CD4-positive, alpha-beta T cell treated with Interleukin-17A for 1 hour (primary cell): ENCODE data around the gene RPN1.
"Not testable (repeated sequence)": the region's sequence is repeated elsewhere in the genome, so short reads cannot be mapped to it uniquely, and the experiment has no call there.

ENCODE experiments used
- DNase-seq: peaks from one replicate; pipeline ENCODE4 v3.0.0-alpha.2; 2020

Gene RPN1

DNA sequence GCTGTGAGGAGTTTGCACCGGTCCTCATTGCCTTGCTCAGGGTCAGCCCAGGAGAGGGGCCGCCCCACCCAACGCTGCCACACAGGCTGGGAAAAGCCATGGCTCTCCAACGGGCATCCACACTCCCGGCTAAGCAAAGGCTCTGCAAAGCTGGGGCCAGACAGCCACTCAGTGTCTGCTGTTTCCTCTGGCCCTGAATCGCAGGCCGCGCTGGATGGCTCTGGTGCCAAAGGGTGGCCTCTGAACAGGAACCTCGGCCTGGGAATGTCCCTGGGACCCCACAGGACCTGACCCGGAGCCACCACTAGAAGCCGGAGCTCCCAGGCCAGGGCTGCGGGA, 42.9 kb downstream of the RPN1 start:
- no peak for DNase-seq

DNA sequence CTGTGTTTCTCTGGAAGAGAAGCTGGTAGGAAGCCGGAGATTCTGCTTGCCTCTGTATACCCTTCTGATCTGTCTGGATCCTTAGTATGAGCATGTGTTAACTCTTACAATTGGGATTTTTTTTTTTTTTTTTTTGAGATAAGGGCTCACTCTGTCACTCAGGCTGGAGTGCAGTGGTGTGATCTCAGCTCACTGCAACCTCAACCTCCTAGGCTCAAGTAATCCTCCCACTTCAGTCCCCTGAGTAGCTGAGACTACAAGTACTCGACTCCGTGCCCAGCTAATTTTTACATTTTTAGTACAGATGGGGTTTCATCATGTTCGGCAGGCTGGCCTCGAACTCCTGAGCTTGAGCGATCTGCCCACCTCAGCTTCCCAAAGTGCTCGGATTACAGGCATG, 44.5 kb downstream of the RPN1 start:
- no peak for DNase-seq

DNA sequence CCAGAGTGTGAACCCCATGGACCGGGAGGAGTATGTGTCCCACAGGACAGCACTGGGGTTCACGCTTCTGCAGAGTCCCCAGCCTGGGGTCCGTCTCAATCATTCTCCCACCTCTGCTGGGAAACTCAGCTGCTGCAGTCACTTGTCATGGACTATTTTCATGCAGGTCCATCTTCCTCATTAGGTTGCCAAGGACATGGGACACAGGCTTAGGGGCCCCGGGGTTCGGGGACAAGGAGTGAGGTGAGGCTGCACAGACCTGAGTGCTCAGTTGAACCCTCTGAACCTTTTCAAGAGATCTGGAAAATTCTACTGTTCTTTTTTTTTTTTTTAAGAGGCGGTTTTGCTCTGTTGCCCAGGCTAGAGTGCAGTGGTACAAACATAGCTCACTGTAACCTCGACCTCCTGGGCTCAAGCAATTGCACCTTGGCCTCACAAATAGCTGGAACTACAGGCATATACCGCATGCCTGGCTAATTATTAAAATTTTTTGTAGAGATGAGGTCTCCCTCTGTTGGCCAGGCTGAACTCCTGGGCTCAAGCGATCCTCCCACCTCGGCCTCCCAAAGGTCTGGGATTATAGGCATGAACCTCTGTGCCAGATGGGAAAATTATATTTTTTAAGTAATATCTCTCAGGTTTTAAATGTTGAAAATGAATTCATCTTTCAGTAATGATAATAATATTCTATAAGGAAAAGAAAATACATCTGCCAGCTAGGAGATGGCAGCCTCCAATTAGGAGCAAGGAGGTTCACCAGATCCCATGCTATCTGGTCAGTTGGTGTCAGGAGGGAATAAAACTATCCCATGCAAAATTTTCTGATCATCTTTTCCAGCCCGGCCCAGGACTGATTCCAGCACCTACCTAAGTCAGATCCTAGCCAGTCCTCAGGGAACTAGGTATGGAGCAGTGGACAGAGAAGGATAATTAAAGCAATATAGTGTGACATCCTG, 45.2 kb downstream of the RPN1 start:
- no peak for DNase-seq

DNA sequence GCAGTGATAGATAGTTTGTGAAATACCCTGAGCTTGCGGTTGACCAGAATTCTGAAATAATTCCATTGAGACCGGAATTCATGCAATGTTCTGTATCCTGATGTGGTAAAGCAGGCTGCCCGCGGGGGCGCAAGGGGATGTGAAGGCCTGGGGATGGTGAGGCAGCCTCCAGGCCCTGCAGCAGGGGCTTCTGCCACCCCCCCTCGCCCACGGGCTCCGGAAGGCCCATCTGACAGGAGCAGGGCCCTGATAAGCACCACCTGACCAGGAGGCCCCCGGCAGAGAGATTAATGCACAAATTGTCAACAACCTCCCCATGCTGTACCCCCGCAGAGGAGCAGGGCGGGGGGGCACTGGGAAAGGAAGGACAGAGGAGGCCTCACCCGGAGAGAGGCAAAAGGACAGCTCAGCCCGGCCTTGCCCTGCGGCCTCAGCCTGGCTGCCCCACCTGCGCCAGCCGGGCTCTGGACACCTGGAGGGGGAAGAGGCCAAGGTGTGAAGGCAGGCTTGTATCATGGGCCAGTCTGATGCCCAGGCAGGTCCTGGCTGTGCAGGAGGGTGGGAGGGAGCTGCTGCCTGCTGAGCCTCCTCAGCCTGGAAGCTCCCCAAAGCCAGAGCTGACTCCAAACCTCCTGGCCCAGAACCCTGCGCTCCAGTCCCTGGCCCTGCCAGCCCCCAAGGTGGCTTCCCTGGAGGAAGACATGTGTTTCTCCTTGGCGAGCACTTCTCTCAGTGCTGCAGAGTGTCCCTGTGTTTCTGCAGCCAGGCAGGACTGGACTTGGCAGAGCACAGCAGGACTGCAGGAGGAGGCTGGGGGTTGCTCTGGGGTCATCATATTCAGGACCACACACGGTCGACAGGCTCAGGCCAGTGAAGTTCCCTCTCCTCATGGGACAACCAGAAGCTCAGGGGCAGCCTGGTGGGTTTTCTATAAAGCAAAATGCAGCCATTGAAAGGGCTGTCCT, 46.5 kb downstream of the RPN1 start:
- no peak for DNase-seq

DNA sequence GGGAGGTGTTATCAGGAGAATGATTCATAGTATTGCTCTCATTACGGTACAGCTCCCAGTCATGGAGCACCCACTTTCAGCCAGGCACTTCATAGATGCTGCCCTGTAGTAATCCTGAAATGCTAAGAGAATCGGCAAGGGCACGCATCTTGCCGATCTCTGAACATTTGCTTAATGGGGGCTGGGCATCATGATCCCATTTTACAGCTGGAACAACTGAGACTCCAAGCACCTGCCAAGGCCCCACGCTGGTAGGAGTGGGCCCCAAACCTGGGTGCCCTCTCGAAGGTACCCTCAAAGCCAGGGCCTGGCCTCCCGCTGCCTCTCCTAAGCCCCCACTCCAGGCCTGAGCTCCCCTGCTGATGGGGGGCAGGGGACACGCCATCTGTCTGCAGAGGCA, 47.3 kb downstream of the RPN1 start:
- DNase-seq: no peak

DNA sequence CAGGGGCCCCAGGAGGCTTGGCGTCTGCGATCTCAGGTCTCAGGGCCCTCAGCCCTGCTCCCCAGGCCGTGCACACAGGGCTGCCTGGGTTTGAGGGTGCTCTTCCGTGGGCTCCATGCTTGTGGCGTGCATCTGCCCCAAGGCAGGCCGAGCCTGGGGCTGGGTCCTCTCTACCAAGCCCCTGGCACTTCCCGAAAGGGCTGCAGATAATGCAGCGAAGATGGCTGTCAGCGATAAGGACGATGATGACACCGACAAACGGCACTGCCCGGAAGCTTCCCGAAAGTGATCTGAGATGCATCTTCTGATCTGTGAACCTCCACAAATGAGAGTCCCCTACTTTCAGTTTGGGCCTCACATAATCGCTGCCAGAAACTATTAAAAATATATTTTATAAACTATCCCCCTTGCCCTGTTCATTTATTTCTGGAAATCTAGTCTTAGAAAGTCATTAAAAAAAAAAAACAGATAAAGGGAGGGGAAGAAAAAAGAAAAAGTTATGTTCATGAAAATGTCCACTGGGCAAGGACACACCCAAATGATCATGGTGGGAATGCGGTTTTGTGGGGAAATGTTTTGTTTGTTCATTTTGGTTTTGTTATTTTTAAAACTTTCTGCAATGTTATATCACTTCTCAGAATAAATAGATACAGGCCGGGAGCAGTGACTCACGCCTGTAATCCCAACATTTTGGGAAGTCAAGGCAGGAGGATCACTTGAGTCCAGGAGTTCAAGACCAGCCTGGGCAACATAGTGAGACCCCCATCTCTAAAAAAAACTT, 51.5 kb downstream of the RPN1 start:
- DNase-seq: no peak

DNA sequence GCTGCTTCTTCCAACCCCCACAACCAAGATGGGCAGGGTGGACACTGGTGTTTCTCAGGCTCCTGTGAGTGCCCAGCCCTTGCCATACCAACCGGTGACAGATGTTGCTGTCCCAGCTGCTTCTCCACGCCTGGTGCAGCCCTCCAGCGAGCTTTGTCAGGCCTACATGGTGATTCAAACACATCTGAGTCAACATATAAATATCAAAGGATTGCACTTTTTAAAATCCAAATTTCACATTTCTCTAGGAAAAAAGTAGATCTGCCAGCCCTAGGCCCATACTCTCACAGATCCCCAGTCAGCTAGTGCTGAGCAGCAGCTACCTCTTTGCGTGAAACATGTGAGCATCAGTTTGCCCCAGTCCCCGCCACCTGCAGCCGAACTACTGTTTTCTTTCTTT, 52.7 kb downstream of the RPN1 start:
- DNase-seq: no peak

DNA sequence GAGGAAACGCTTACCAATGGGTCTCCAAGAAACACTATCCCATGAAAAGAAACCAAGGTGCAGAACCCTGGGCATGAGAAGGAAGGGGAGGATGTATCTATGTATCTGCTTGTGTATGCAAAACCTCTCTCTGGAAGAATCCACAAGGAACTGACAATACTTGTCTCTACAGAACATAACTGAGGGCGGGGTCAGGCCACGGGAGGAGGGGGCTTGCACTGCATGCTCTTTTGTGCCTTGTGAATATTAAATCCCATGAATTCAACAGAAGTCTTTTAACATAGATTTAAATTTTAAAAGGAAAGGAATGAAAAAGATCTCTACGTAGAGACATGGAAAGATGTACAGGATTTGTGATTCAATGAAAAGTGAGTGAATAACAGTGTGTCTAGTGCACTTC, 57.8 kb downstream of the RPN1 start:
- no peak for DNase-seq

DNA sequence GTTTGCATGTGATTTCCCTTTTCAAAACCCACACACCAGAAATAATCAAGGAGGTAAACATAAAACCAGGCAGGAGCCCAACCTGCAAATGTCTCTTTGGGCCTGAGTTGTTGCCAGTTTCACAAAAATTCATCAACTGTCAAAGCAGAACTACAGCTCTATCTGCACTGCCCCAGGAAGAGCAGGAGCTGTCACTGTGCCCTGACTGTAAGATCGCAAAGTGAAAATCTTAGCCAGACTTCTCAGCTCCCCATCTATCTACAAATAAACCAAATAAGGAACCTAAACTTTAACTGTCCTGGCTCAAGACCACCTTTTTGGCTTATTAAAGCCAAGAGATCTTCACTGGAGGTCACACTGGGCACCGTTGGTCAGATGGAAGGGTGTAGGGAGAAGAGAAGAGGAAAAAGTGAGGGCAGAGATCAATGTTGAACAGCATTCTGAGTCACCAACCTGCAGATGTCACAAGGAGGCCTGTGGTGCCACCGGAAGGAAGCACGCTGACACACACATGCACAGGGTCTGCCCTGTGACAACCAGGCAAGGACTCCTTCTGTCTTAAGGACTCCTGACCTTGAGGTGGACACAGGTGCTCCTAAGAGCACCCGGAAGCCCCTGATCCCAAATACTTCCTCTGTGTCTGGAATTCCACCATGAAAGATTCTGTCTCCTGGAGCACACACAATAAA, 58.7 kb downstream of the RPN1 start:
- no peak for DNase-seq

DNA sequence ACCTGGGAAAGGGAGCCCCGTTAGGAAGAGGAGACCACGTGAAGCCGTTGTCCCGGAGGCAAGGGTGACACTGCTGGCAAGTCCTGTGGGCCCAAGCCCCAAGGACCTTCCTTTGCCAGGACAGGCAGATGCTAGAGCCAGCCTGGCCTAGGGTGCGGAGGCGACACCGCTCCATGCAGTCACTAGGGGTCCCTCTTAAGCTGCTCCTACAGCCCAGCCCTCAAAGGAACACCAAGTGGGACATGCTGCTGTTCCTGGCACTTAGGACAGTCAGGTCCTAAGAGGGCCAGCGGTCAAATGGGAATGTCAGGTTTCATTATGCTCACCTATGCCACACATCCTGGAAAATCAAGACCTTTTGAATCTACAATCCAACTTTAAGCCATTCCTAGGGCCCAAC, 59.7 kb downstream of the RPN1 start:
- DNase-seq: no peak

DNA sequence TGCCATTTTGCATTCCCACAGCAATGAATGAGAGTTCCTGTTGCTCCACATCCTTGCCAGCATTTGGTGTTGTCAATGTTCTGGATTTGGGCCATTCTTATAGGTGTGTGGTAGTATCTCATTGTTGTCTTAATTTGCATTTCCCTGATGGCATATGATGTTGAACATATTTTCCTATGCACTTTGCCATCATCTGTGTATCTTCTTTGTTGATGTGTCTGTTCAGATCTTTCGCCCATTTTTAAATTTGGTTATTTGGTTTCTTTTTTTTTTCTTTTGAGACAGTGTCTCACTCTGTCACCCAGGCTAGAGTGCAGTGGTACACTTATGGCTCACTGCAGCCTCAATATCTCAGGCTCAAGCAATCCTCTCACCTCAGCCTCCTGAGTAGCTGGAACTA, 60.6 kb downstream of the RPN1 start:
- DNase-seq: not testable (repeated sequence)

DNA sequence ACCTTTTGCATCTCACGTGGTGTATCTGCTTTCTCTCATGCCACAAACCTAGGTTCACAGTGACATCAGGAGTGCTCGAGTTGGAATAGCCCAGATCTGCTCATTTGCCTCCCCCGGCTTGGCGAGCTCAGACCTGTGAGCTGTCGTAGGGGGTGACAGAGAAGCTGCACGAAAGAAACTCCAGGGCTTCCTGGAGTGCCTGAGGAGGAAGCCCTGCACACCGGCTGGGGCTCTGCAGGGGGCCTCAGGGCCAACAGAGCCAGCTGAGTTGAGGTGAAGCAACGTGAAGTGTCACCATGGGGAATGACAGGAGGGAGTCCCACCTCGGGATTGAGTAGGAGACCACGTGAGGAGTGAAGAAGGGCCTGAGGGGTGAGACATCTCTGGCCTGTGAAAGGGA, 62.5 kb downstream of the RPN1 start:
- DNase-seq: no peak

DNA sequence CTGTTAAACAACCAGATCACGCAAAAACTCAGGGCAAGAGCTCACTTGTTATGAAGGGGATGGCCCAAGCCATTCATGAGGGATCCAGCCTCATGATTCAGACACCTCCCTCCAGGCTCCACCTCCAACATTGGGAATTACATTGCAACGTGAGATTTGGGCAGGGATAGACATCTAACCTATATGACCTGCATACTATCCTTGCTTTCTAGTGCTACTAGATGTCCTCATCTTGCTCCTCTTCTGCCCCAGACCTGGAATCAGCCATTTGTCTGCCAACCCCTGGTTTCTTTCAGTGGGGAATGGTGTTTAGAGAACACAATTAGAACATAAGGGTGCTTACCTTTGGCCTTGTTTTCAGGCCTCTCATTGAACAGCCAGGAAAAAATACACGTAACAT, 63.2 kb downstream of the RPN1 start:
- no peak for DNase-seq

DNA sequence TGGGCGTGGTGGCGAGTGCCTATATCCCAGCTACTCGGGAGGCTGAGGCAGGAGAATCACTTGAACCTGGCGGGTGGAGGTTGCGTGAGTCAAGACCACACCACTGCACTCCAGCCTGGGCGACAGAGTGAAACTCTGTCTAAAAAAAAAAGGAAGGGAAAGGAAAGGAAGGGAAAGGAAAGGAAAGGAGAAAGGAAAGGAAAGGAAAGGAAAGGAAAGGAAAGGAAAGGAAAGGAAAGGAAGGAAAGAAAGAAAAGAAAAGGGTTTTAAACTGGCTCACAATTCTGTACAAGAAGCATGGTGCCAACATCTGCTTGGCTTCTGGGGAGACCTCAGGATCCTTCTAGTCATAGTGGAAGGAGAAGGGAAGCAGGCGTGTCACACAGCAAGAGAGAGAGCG, 63.7 kb downstream of the RPN1 start:
- not testable (repeated sequence) for DNase-seq

DNA sequence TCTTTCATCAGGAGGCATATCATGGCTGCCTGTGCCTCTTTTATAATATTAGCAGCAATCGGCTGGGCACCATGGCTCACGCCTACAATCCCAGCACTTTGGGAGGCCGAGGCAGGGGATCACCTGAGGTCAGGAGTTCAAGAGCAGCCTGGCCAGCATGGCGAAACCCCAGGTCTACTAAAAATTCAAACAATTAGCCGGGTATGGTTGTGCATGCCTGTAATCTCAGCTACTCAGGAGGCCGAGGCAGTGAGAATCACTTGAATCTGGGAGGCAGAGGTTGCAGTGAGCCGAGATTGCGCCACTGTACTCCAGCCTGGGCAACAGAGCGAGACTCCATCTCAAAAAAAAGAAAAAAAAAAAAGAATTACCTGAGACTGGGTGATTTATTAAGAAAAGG, 64.2 kb downstream of the RPN1 start:
- DNase-seq: not testable (repeated sequence)

DNA sequence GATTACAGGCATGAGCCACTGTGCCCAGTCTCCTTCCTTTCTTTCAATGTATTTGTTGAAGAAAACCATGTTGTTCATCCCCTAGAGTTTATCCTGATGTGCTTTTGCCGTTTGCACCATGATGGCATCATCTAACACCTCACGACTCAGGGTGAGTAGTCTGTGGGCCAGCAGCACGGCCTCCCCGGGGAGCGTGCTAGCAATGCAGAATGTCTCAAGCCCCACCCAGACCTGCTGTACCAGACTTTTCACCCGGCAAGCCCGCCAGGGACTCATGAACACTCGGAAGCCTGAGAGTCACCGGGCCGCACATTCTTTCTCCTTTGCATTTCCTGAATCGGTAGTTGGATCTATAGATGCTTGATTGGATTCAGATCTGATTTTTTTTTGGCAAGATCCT, 64.6 kb downstream of the RPN1 start:
- DNase-seq: no peak

DNA sequence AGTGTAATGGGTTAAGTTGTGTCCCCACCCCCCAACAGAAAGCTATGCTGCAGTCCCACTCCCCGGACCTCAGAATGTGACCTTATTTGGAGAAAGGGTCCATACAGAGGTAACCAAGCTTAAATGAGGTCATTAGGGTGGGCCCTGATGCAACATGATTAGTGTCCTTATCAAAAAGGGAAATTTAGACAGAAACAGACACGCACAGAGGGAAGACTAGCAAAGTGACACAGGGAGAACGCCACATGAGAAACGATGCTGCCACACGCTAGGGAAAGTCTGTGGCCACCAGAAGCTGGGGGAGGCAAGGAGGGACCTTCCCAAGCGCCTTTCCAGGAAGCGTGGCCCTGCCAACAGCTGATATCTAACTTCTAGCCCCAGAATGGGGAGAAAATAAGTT, 65.4 kb downstream of the RPN1 start:
- DNase-seq: no peak

DNA sequence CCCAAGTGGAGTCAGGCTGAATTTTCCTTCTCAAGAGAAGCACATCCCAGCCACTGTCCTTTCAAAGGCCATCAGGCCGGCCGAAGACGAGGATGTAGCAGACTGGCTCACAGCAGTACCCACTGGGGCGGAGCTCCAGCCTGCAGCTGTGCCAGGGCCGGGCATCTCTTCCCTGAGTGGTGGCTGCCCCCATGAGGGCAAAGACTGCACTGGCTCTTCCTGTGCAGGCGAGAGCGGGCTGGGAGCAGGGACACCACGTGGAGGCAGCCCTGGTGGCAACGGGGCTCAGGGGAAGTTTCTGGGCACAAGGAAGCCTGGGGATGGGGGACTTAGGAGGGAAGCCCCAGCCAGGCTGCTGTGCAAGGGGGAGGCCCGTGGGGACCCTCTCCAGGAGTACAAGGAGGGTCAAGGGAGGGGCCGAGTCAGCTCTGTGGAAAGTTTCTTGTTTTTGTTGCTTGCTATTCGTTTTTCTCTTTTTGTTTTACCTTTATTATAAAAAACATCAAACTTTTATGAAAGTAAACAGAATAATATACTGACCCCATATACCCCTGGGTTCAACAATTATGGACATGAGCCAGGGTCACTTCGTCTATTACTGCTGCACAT, 66.1 kb downstream of the RPN1 start:
- peak; percentile 23 for DNase-seq

DNA sequence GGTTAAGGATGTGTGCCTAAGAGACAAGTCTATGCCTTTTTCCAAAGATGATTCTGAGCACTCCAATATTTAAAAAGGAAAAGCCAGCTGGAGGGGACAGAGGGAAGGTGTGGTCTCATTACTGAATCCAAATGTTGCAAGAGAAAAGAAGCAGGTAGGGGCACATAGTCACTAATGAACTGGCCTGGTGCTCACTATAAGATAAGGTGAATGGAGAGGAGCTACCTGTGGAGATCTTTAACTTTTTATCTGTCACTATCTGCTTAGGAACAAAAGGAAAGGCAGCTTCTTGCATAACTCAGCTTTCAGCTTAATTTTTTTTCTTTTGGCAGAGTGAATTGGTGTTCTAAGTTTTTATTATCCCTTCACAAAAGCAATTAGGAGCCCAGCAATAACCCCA, 69.1 kb downstream of the RPN1 start:
- DNase-seq: no peak

DNA sequence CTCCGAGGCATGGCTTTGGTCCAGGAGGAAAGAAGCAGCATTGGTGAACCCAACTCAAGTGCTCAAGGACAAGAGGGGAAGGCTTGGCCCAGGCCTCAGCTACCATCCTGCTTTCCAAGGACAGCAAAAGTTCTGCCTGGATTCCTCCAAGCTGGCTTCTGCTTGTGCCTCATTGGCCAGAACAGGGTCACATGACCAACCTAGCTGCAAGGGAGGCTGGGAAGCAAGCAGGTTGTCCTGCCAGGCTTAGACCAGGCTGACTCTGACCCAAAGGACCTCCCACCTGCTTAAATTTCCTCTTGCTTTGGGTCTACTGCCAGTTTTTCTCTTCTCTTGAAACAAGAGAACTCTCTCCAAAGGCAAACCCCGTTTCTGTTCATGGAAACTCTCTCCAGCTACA, 70.7 kb downstream of the RPN1 start:
- no peak for DNase-seq

DNA sequence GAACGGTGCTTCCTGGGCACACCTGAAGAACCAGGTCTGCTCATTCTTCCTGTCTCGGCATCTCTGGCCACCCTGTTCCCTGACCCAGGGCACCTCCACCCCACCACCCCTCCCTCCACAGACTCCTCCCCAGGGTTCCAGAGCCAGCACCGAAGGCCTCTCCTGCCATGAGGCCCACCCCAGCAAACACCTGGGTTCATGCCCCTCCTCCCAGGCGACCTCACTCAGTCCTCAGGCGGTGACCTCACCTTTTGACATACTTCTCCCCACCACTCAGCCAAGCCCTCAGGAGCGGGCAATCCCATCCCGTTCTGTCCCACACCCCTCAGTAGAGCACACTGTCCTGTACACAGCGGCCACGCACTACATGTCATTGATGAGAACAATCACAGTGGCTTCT, 72.3 kb downstream of the RPN1 start:
- DNase-seq: no peak

DNA sequence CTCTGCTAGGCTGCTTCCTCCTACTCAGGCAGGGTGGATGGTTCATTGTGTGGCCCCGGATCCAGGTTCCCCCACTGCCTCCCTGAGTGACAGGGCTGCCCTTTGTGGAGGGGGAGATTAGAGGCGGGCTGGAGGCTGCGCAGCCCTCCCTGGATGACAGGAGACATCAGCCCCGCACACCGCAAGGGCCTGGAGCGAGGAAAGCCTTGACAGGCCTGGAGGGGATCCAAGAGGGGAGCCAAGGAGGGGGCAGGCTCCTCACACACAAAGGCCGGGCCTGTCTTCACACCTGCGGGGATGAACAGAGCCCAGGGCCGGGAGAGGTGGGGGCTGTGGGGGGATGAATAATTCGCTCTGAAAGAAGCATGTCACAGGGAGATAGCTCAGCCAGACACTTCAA, 72.9 kb downstream of the RPN1 start:
- DNase-seq: no peak
